HT-29 (cell line): ENCODE data around the gene FYTTD1. TPM values are rescaled to one million over a fixed set of nuclear protein-coding genes. Genes with fewer than 3 reads are reported as not detected.

Experiments used
- DNase-seq: peaks from one replicate; pipeline ENCODE4 v3.0.0-alpha.2; 2015; ENCODE audit warnings: low spot score
- total RNA-seq: library from RNA; depleted of rRNA; stranded (reverse); fragments of >200 nt; shearing (Covaris generic); gene quantifications from 2 replicates; pipeline ENCODE4 v1.2.3, GENCODE V29; 2014

FYTTD1 gene
- total RNA-seq, 1 experiment from 2014 or later: 29.2 TPM

DNA sequence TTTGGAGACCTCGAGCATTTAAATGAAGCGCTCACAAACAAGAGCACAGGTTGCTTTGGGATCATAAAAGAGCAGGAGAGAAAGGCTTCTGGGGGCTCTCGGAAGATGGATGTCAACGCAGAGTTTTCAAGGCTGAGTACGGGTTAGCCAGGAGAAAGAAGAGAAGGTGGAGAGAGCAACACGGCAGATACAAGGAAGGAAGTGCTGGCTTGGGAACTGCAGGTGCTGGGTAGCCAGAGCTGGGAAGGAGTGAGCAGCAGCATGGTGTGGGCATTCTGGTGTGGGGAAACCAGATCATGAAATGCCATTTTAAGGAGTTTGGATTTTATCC is 12.4 kb upstream of the FYTTD1 start:
- no peak for DNase-seq

DNA sequence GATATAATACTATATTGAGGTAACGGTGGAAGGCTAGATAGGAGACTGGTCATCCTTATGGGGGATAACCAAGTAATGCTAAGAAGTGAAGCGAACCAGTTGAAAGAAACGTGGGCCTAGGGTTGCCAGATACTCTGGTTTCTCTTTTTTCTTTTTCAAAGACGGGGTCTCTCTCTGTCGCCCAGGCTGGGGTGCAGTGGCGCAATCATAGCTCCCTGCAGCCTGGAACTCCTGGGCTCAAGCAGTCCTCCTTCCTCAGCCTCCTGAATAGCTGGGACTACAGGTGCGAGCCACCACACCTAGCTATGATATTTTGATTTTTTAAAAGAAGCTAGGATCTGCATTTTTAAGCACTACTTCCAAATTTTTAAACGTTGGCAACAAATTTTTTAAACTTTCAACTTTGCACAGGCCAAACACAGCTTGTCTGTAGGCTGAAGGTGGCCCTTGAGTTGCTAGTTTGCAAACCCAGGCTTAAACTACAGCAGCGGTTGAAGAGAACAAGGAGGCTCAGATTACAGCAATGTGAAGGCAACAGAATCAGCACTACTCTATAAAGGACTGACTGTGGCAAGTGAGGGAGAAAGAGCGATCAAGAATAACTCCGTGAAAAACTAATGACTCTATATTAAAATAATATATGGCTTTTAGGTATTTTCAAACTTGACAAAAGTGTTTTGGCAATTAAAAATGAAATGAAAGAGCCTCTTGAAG is 11.8 kb upstream of the FYTTD1 start:
- DNase-seq: no peak

DNA sequence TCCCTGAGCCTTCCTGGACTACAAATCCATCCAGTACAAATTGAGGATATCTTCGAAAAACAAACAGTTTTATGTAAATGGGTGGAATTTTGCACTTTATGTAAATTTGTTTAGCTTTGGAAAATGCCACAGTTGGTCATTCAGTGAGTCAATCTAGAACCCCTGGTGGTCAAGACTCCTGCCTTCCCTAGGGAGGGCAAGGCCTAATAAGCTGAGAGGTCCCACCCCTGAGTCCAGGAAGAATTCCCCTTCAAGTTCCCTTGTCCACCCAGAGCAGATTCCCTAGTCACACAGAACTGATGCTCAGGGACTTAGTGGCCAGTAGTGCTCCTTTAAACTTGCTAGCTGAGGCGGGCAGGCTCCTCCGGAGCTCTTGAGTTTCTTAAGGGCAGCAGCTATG is 6.9 kb upstream of the FYTTD1 start:
- no peak for DNase-seq

DNA sequence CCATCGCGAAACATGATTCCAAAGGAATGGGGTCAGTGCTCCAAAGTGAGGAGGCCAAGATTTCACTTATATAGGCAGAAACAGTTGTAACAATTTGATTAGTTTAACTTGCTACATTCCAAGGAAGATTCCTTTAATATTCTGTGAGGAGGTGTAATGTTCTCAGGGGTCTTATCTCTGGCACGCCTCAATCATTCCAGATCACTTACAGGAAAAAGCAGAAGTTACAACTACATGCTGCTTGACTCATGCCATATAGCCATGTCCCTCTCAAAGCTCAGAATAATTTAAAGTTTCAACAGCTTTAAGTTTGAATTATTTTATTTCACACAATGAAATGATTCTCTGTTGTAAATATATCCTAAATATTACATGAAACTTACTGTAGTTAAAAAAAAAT is 3.5 kb upstream of the FYTTD1 start:
- no peak for DNase-seq

DNA sequence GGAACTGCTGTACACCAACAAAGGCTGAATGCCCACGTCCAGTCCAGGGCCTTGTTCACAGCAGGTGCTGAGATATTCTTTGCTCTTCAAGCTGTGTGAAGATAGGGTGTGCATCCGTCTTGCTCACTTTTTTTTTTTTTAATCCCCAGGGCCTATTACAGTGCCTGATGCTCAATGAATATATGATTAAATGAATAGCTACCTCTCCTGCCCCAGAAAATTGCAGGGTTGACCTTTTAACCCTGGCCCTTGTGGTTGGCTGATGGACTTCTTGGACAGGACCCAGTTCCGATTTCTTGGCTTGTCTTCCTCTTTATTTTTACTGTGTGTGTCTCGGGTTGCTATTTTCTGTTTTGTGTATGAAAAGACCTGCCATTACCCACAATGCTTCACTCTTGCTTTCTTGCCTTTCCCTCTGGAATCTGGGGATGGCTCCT is 2.9 kb upstream of the FYTTD1 start:
- DNase-seq: no peak

DNA sequence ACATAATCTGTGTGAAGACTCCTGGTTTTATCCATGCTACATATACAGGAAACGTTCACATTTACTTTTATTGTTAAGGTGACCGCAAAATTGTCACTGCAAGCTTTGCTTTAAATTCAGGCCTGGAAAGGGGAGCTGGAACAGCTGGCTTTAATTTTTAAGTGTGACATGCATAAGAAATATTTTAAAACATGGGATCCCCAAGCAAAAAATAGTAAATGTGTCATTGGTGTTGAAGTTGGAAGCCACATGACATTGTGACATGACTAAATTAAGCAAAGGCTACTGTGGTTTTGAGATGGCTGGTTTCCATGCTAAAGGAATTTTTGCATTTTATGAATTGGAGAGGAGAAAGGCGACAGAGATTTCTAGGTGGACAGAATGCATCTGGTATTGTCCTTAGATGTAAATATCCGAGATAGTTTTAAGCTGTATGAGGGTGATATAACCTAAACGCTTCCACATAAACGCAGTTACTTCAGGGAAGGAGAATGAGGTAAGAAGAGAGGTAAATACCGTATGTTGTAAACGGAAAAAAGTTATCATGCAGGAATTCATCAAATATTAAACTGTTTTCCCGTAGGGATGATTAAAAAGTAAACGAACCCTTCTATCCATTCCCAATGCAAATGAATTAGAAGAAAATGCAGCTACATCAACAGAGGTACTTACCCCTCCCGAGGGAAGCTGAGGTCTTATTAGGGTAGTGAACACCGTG is 927 bp upstream of the FYTTD1 start:
- no peak for DNase-seq

DNA sequence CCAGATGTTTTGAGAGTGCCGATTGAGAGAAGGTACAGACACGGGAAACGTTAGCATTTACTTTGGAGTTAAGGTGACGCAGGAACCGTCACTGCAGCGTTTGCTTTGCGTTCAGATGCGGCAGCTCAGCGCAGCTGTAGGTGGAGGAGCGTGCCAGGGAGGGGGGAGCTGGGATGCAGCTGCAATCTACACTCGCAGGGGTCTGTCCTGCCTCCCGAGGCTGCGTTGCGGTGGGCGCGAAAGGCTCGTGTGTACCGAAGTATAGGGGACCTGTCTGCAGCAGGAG is 425 bp upstream of the FYTTD1 start:
- peak; percentile 51 for DNase-seq

DNA sequence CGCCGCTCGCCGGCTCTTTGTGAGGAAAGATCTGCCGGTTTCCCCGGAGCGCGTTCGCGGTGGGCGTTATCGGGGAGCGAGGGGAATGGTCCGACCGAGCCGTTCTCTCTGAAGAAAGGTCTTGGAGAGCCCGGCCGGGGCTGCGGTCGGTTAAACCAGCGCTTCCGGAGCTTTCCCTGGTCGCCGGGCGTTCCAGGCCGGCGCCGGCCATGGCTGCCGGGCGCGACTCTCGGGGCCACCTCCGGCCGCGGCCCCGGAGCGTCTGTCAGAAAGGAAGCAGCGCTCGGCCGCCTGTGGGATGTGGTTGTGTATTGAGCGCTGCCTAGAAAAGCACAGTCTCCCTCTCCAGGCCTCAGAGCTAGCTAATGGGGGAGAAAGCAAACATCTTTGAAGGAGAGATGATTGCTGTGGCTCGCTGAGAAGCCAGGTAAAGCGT is 731 bp downstream of the FYTTD1 start:
- peak; percentile 76 for DNase-seq

DNA sequence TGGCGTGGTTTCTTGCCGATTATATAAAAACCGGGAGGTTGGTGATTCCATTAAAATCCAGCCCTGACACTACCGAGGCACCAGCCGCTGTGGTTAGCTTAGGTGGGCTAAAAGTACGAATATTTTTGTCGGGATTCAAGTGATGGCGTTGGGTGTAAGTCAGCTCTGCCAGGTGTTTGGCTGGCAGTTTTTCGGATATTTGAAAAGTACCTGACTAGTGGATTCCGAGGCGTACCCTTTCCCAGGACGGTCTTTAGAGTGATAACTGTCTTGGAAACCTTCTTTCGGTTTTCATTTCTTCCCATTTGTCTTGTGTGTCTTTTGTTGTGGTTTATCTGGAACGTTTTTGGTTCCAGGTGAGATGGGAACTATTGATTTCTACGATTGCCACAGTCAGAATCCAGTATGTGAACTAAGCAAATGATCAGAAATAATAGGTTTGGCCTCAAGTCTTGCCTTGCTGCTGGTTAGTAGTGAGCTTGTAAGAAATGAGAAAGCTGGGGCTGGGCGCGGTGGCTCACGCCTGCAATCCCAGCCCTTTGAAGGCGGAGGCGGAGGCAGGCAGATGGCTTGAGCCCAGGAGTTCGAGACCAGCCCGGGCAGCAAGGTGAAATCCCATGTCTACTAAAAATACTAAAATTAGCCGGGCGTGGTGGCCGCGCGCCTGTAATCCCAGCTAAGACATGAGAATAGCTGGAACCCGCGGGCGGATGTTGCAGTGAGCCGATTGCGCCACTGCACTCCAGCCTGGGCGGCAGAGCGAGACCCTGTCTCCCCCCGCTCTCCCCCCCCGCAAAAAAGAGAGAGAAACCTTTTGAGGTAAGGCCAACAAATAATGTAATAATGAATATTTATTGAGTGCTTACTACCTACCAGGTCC is 1.4 kb downstream of the FYTTD1 start:
- peak; percentile 47 for DNase-seq

DNA sequence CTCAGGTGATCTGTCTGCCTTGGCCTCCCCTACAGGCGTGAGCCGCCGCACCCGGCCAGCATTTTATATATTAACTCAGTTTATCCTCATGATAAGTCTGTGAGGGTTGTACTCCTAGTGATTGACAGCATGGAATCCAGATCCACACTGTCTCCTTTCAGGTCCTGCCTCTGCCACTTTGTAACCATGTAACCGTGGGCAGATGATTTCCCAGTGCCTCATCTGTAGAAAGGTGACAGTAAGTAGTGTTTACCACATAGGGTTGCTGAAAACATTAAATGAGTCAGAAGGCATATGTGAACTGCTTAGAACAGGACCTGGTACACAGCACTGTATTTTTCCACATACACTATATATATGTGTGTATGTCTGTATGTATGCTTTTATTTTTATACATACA is 2.4 kb downstream of the FYTTD1 start:
- peak; percentile 7 for DNase-seq

DNA sequence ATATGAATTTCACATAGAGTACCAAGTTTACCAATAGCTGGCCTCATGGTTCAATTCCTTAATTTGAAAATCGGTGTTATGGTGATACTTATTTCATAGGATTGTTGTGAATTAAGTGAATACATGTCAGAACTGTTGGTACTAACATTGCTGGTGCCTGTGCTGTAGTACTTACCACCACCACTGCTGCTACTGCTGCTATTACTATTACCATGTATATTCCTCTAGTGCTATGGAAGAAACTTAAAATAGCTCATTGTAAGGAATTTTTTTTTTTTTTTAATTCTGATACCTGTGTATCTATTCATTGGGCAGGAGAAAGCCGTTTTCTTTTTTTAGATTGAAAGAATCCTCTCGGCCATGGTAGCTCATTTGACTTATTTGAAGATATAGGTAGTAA is 3.6 kb downstream of the FYTTD1 start:
- DNase-seq: peak; percentile 13

DNA sequence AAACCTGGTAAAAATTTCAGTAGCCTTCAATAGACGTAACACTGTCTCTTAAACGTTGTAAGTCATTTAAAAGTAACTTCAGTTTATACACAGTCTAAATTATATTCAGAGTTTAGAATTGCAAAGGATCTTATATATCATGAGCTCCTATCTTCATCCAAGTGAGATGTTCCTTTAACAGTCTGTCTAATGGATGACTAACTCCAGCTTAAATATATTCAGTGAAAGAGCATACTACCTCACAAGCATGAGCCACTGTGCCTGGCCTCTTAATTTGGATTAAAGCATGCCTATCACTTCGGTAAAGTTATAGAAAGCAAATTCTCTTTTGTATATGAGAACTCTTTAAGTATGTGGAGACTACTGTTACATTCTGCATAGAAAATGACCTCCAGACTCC is 7.0 kb downstream of the FYTTD1 start:
- no peak for DNase-seq

DNA sequence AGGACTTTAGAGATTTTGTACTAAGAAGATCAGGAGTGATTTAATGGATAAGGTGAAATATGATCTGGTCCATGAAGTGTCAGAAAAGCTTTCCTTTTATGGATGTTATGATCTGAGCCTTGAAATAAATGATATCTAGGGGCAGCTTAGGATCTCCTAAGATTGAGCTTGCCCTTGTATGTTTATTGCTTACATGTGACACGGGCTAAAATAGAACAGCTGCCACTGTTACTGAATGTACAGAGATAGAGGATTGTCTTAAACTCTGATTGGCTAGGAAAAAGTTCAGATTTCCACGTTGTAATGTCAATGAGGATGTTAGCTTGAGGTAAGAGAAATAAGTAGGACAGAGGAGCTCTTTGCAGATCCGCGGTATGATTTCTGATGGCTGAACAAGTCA is 8.8 kb downstream of the FYTTD1 start:
- DNase-seq: no peak

DNA sequence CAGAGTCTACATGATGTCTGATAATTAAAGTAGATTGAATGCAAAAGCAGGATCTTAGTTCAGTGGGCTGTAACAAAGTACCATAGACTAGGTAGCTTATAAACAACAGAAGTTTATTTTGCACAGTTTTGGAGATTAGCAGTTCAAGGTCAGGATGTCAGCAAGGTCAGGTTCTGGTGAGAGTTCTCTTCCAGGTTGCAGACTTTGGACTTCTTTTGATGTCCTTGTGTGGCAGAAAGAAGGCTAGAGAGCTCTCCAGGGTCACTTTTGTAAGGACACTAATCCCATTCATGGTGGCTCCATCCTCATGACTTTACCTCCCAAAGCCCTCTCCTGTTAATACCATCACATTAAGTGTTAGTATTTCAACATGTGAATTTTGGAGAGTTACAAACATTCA is 12.1 kb downstream of the FYTTD1 start:
- no peak for DNase-seq

DNA sequence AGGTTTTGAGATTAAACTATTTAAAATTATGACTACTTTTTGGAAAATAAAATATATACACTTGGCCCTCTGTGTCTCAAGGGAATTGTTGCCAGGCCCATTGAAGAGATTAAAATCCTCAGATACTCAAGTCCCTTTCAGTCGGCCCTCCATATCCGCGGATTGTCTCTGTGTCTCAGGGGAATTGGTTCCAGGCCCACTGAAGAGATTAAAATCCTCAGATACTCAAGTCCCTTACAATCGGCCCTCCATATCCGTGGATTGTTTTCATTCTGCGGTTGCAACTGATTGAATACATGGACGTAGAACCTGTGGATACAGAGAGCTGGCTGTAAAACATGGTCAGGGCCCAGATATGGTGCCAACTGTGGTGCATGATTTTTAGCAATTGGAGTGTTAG is 25.6 kb downstream of the FYTTD1 start:
- no peak for DNase-seq

DNA sequence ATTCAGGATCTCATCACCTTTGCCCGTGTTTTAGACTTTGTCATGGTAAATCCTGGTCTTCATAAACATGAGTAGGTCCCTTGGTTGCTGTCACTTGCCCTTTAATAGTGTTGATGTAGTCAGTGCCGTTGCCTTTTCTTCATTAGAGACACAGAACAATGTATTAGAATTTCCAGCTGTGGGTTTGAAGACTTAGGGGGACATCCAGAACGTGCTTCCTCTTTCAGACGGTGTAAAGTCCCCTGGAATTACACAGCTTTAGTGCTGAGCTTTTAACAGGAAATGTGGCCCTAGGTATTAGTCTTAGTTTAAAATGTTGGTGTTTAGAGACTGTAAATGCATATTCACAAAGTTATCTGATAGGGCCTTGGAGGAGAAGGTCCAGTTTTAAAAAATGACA is 32.5 kb downstream of the FYTTD1 start:
- DNase-seq: no peak

DNA sequence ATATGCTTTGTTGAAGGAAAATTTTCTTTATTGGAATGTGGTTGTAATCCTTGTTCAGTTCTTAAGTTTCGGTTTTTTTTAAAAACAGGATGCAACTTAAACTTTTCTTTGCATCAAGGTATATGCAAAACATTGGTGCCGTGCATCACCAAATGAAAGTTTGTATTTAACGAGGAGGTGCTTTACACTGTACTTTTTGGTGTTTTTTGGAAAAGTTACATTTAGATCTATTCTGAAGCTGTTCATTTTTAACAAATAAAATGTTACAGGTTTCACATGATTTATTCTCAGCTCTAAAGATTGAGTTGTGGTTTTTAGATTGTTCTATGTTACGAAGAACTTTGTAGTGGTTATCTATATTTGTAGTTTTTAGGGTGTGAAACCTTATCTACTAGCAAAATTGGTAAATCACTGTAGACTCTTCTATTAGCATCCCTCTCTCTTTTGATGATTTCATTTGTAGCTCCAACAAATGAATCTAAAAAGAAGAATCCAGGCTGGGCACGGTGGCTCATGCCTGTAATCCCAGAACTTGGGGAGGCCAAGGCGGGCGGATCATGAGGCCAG is 34.4 kb downstream of the FYTTD1 start:
- no peak for DNase-seq

DNA sequence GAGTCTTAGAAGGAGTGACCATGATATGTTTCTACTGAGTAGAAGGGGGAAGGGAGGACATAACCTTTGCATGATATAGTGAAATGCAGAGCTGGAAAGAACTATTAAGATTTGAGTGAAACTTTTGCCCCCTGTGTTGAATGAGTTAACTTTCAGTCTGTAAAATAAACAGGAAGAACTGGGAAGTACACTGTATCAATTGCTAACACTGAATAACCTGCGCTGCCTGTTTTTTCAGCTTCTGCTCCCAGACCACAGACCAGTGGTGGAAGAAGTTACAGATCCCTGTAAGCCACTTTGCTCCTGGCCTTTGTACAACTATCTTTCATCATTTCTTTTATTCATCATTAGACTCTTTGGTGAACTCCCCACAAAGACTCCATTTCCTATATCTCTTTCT is 37.7 kb downstream of the FYTTD1 start:
- peak; percentile 19 for DNase-seq

DNA sequence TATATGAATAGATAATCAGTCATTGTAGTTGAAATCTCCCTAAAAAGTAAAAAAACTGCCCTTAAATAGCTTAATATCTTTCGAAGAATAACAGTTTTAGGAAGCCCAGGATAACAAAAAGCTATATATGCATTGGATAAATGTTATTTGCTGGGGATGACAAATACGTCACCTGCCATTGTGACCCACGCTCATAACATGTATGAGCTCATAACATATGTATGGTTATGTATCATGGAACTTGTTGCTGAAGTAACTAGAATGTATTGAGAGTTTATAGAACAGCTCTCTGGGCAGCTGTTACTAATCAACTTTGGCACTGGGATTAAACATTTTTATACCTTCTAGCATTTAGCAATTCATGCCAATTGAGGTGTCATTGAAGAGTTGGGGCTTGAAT is 39.6 kb downstream of the FYTTD1 start:
- DNase-seq: no peak

DNA sequence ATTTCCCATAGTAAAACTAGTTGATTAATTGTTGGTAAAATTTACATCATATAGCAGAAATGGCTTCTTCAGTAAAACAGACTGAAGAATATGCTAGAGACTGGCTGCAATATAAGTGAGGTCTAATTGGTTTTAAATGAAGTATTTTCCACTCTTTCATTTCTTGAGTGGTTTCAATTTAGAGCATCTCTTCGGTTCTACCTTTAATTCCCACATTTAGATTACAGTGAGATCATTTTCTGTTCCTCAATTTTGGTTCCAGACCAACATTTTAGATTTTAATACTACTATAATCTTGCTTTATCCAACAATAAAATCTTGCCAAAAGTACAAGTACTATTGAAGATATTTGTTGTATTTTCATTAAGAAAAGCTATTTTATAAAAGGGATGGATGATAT is 40.4 kb downstream of the FYTTD1 start:
- DNase-seq: no peak

DNA sequence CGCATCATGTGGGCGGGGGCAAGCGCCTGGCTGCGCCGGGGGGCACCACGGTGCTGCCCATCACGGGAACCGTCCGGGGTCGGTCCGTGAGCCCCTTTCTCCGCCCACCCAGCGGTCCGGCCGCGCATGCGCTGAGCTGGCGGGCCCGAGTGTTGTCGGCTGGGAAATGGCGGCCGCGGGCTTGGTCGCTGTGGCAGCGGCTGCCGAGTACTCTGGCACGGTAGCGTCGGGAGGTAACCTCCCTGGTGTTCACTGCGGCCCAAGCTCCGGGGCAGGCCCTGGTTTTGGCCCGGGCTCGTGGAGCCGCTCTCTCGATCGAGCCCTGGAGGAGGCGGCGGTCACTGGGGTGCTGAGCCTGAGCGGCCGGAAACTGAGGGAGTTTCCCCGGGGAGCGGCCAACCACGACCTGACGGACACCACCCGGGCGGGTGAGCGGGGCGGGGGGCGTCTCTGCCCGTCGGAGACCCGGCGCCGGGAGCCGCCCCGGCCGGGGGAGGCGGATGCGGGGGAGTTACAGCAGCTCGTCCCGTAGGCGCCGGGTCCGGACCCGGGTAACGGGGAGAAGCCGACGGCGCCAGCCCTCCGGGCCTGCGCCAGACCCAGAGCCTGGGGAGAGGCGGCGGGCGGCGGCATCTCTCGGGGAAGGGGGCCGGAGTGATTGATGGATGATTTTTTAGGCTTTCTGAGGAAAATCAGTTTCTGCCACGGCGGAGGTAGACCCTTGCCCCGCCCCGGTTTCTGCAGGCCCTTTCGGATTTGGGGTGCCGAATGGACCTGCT is 41.6 kb downstream of the FYTTD1 start, which contains the start of gene LRCH3:
Gene LRCH3 (plus strand): TSS at position 142 of the 779 bp plus-strand sequence. CDS start 25 bp downstream, at position 167.
- DNase-seq: peak; percentile 72
